ENCODE results near the gene CLDN5.

- TF ChIP-seq CTCF (conservative IDR thresholded peaks at IDR 0.05 in 1 of 2, IDR thresholded peaks at IDR 0.05 in 1 of 2; ENCODE audit: low read depth in 1 of 2, low read length in 2 of 2), result no peak
- no peak for TF ChIP-seq EZH2 (IDR thresholded peaks at IDR 0.05; ENCODE audit: low read length, missing control alignments)
Measured at GRCh38 chr22:19565382-19566278, 41.4 kb upstream of the CLDN5 start.

Data from fibroblast of lung (primary cell).